ENCODE data around the gene PDZRN4.

GRCh38 chr12:41424651-41425050, 236.5 kb downstream of the PDZRN4 start:
- no peak for TF ChIP-seq CTCF (IDR thresholded peaks at IDR 0.05)
- TF ChIP-seq EP300 (IDR thresholded peaks at IDR 0.05), result no peak
- no peak for TF ChIP-seq POLR2AphosphoS5 (IDR thresholded peaks at IDR 0.05)

Data from stomach (tissue), 4 donors.